D721Med (cell line): ENCODE measurements around the gene ACOT7.

Experiments
- DNase-seq: peaks from one replicate; pipeline ENCODE4 v3.0.0; 2011; ENCODE audit warnings: low spot score; ENCODE audit not compliant: insufficient read length
- FAIRE-seq: peaks from 2 replicates; lab custom pipeline; 2011; peaks lifted over from hg19 to GRCh38; lab: Jason Lieb, UNC
- TF ChIP-seq, protein P1 (sequence below): IDR thresholded peaks from 2 replicates; pipeline ENCODE4 v1.5.1; 2012; ENCODE audit warnings: mild to moderate bottlenecking, control low read depth; ENCODE audit not compliant: insufficient read depth; ENCODE audit errors: missing control alignments

ACOT7 gene

GRCh38 chr1:6357243-6357936 lies 36.2 kb downstream of the ACOT7 start:
- TF ChIP-seq, protein P1, sequence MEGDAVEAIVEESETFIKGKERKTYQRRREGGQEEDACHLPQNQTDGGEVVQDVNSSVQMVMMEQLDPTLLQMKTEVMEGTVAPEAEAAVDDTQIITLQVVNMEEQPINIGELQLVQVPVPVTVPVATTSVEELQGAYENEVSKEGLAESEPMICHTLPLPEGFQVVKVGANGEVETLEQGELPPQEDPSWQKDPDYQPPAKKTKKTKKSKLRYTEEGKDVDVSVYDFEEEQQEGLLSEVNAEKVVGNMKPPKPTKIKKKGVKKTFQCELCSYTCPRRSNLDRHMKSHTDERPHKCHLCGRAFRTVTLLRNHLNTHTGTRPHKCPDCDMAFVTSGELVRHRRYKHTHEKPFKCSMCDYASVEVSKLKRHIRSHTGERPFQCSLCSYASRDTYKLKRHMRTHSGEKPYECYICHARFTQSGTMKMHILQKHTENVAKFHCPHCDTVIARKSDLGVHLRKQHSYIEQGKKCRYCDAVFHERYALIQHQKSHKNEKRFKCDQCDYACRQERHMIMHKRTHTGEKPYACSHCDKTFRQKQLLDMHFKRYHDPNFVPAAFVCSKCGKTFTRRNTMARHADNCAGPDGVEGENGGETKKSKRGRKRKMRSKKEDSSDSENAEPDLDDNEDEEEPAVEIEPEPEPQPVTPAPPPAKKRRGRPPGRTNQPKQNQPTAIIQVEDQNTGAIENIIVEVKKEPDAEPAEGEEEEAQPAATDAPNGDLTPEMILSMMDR = peak; percentile 1
- FAIRE-seq = no peak
- DNase-seq = no peak

- no peak for FAIRE-seq
- no peak for DNase-seq
- TF ChIP-seq, protein P1 = no peak
Measured at GRCh38 chr1:6355621-6356020, 37.9 kb downstream of the ACOT7 start.

DNA sequence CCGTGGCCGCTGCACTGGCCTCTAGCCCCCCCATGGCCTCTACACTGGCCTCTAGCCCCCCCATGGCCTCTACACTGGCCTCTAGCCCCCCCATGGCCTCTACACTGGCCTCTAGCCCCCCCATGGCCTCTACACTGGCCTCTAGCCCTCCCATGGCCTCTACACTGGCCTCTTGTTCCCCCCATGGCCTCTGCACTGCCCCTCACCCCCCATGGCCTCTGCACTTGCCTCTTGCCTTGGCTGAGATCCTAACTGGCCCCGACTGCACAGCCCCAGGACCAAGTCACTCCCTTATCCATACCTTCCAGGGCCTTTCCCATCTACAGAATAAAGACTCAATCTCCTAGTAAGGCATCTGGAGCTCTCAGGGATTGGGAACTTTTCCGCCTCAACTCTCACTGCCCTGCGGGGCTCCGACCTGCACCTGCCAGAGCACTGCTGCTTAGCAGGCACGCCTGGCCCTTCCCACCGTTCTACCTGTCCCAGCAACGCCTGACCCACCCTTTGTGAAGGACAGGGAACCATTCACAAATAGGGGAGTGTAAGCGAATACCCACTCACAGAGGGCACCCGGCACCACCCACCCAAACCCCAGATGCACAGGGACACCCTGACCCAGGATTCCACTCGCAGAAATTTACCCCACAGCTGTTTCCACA lies 38.8 kb downstream of the ACOT7 start:
- TF ChIP-seq, protein P1 = no peak
- no peak for DNase-seq
- FAIRE-seq = no peak

GRCh38 chr1:6353955-6354658 lies 39.5 kb downstream of the ACOT7 start:
- TF ChIP-seq, protein P1 = no peak
- DNase-seq (no peak), FAIRE-seq (no peak)

DNA sequence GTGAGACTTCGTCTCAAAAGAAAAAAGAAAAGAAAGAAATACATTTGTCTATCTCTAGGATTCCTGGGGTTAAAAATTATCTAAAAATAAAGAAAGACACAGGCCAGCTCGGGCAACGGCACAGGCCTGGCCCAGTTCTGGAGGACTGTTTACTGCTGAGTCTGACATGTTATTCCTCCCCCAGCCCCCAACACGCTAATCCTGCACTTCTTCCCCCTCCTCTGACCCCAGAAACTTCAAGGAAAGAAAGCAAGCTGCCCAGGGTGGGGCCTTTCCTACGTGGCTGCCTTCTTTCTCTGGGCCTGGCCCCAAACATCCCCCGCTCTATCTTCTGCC lies 40.0 kb downstream of the ACOT7 start:
- DNase-seq (no peak), FAIRE-seq (no peak)
- TF ChIP-seq, protein P1 = no peak

DNA sequence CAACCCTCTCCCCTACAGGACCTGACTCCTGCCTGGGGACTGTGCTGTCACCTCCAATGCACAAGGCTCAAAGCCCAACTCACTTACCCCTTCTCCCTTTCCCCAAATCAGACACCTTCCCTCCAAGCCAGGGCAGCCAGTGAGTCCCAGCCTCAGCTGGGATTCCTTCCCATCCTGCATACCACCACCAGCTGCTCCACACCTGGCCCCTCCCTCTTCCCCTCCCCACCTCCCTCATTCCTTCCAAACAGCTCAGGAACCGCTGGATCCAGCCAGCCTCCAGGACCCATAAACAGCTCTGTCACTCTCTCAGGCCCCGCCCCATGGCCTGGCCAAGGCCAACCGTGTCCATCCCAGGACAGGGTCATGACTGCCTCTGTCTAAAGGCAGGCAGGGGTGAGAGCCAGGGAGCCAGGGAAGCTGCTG lies 41.4 kb downstream of the ACOT7 start:
- DNase-seq (no peak), FAIRE-seq (no peak)
- TF ChIP-seq, protein P1 = no peak
